Measurements from ENCODE around the gene MTG2. TPM values are rescaled to one million over a fixed set of nuclear protein-coding genes. Genes with fewer than 3 reads are reported as not detected.

Gene MTG2
- total and polyA plus RNA-seq, 2 of the 8 experiments (the other 6 are each of a cell fraction or from before 2014, with no cell fraction given), result 14.4 to 22.8 TPM

- H4K8ac ChIP-seq (ENCODE audit: extremely low read depth, insufficient read depth, low read length), result no peak overlapping the region
- H3K27ac ChIP-seq (ENCODE audit: low read depth, low read length), result no peak overlapping the region
- H3K4me2 ChIP-seq (ENCODE audit: insufficient read depth in 1 of 2, low read depth in 2 of 2, low read length in 2 of 2), result no peak overlapping the region
- peaks cover 26 to 51% of the 10 kb centered on the region in 2 experiments for H4K20me1 ChIP-seq (replicated peaks in 1 of 2; ENCODE audit: control insufficient read depth in 1 of 2, insufficient read depth in 2 of 2, low read length in 2 of 2)
- no peak overlapping the region for H3K9ac ChIP-seq (replicated peaks in 1 of 4; ENCODE audit: extremely low read depth in 1 of 4, low read depth in 3 of 4, low read length in 3 of 4)
- H3K27me3 ChIP-seq (replicated peaks in 1 of 4; ENCODE audit: control insufficient read depth in 3 of 4, extremely low read depth in 1 of 4, insufficient read depth in 3 of 4, low read length in 3 of 4), result no peaks in the 10 kb centered on the region
- TF ChIP-seq KDM1A (IDR thresholded peaks at IDR 0.05; ENCODE audit: borderline replicate concordance, low read length) (no peak), MAFK (IDR thresholded peaks at IDR 0.05; ENCODE audit: low read depth, low read length) (no peak), RAD21 (IDR thresholded peaks at IDR 0.05 in 1 of 2, conservative IDR thresholded peaks at IDR 0.05 in 1 of 2; ENCODE audit: low read depth in 2 of 2, low read length in 2 of 2) (peak in 1 of 2 experiments; percentile 13; a peak in 1 of 4 replicates), TAF1 (IDR thresholded peaks at IDR 0.05; ENCODE audit: low read depth, low read length) (no peak), FOSL1 (IDR thresholded peaks at IDR 0.05; ENCODE audit: insufficient read depth, low read depth, low read length) (no peak), CTCF (IDR thresholded peaks at IDR 0.05; ENCODE audit: control extremely low read depth in 1 of 3, insufficient read depth in 1 of 3, low read depth in 1 of 3, low read length in 3 of 3) (peak; percentile 30 to 64 (median 50); a peak in 3 of 4 replicates)
- no peak overlapping the region for H2BK5ac ChIP-seq (ENCODE audit: low read depth, low read length)
- peaks cover 47 to 98% (median 80%) of the 10 kb centered on the region in 4 experiments for H3K36me3 ChIP-seq (ENCODE audit: control insufficient read depth in 2 of 4, insufficient read depth in 4 of 4, low read length in 3 of 4)
- H2BK120ac ChIP-seq (replicated peaks; ENCODE audit: low read depth, low read length), result no peak overlapping the region
- H4K91ac ChIP-seq (replicated peaks; ENCODE audit: insufficient read length, low read length), result no peak overlapping the region
- H3K56ac ChIP-seq (replicated peaks; ENCODE audit: insufficient read length, low read depth, low read length), result no peak overlapping the region
- H2BK12ac ChIP-seq (ENCODE audit: low read depth, low read length), result no peak overlapping the region
- no peaks in the 10 kb centered on the region; the same call in none of the 2 replicates for H3K79me1 ChIP-seq (ENCODE audit: low read depth, low read length)
- no peak overlapping the region for H3K23ac ChIP-seq (ENCODE audit: insufficient read length)
- no peak overlapping the region for H2AK5ac ChIP-seq (ENCODE audit: low read depth, low read length)
- no peak overlapping the region for H3K4me3 ChIP-seq (ENCODE audit: extremely low read depth in 1 of 4, insufficient read depth in 2 of 4, low read depth in 3 of 4, low read length in 4 of 4)
- H3K18ac ChIP-seq (ENCODE audit: extremely low read depth, low read length), result no peak overlapping the region
- DNase-seq (ENCODE audit: low read depth in 1 of 2, low spot score in 2 of 2) (no peak), FAIRE-seq (no peak)
- no peak overlapping the region for H2BK20ac ChIP-seq (ENCODE audit: low read length)
- WGBS, 2 experiments (ENCODE audit: extremely low coverage in 1 of 2, insufficient coverage in 1 of 2, insufficient read length in 1 of 2, insufficient replicate concordance in 2 of 2, low coverage in 1 of 2, low lambda C conversion rate in 2 of 2, missing lambda C conversion rate in 1 of 2), result 93% methylated on average over 12 of the region's 12 CpGs; no CpG with 5 or more reads in 1 of the 2 experiments
- POLR2A ChIA-PET (ENCODE audit: partially characterized antibody), result interaction anchor here (1.0 to 5.2 kb wide), 7 partner anchors 9 to 122 kb away, joined by 3 to 61 read pairs (median 4); partner anchors contain the start of genes LSM14B, PSMA7, SS18L1 and TAF4
- no peak overlapping the region for H2AFZ ChIP-seq (ENCODE audit: low read length)
- no peak overlapping the region for H2BK15ac ChIP-seq (ENCODE audit: low read length)
- H3K9me3 ChIP-seq (ENCODE audit: insufficient read depth in 2 of 2, low read depth in 1 of 2, low read length in 1 of 2), result no peaks in the 10 kb centered on the region
- peaks cover 0 to 9% of the 10 kb centered on the region in 2 experiments; a peak in 1 of 4 replicates for H3K79me2 ChIP-seq (ENCODE audit: control insufficient read depth in 1 of 2, insufficient read depth in 2 of 2, low read length in 2 of 2)
- no peak overlapping the region for H4K5ac ChIP-seq (ENCODE audit: insufficient read length, low read depth, low read length)
- CTCF ChIA-PET (ENCODE audit: partially characterized antibody), result interaction anchor here (1.1 to 4.4 kb wide), 6 partner anchors 10 to 235 kb away, joined by 4 to 27 read pairs (median 10); no protein-coding TSS in a partner anchor
- no peak overlapping the region for H3K4ac ChIP-seq (replicated peaks; ENCODE audit: insufficient read length, low read depth, low read length)
- no peaks in the 10 kb centered on the region for H3K23me2 ChIP-seq (ENCODE audit: low read depth, low read length)
- H3K14ac ChIP-seq (ENCODE audit: insufficient read length), result no peak overlapping the region
- no peaks in the 10 kb centered on the region for H3K4me1 ChIP-seq (replicated peaks in 1 of 4; ENCODE audit: control insufficient read depth in 3 of 4, insufficient read depth in 4 of 4, low read length in 3 of 4)
These were observed 49.0 kb upstream of the MTG2 start for GRCh38 chr20:62133864-62134263.
